NCI-H82 treated with DMSO at 0.1 percent for 48 hours (cell line): ENCODE results near the gene WNT3A.
"Not testable (repeated sequence)": the region's sequence is repeated elsewhere in the genome, so short reads cannot be mapped to it uniquely, and the experiment has no call there.

Source experiments
- DNase-seq: peaks from one replicate; lab custom pipeline; 2025; ENCODE audit not compliant: unreplicated experiment; lab: John Stamatoyannopoulos, UW

WNT3A gene

GRCh38 chr1:228006786-228007048 lies at the start of gene WNT3A:
Gene WNT3A, plus strand, starts transcription at chr1:228006998. Its CDS starts 131 bp downstream, at chr1:228007129.
- no peak for DNase-seq

GRCh38 chr1:227958617-227959324 lies 48.0 kb upstream of the WNT3A start:
- no peak for DNase-seq

- DNase-seq: no peak
Measured at GRCh38 chr1:227959325-227959860, 47.4 kb upstream of the WNT3A start.

- DNase-seq: no peak
Measured at GRCh38 chr1:227961651-227962466, 44.9 kb upstream of the WNT3A start.

GRCh38 chr1:227966733-227967132 lies 40.1 kb upstream of the WNT3A start:
- not testable (repeated sequence) for DNase-seq

- DNase-seq: not testable (repeated sequence)
Measured at GRCh38 chr1:227967815-227968214, 39.0 kb upstream of the WNT3A start.

- DNase-seq: not testable (repeated sequence)
Measured at GRCh38 chr1:227970076-227970995, 36.5 kb upstream of the WNT3A start.

- DNase-seq: not testable (repeated sequence)
Measured at GRCh38 chr1:227971216-227971615, 35.6 kb upstream of the WNT3A start.

- not testable (repeated sequence) for DNase-seq
Measured at GRCh38 chr1:227971643-227972282, 35.0 kb upstream of the WNT3A start.

GRCh38 chr1:227972283-227972679 lies 34.5 kb upstream of the WNT3A start:
- not testable (repeated sequence) for DNase-seq

GRCh38 chr1:227972843-227973374 lies 33.9 kb upstream of the WNT3A start:
- not testable (repeated sequence) for DNase-seq

GRCh38 chr1:227973724-227974288 lies 33.0 kb upstream of the WNT3A start:
- DNase-seq: not testable (repeated sequence)

GRCh38 chr1:227975583-227976283 lies 31.1 kb upstream of the WNT3A start:
- DNase-seq: not testable (repeated sequence)

GRCh38 chr1:227987181-227987580 lies 19.6 kb upstream of the WNT3A start:
- no peak for DNase-seq

- no peak for DNase-seq
Measured at GRCh38 chr1:227994632-227995300, 12.0 kb upstream of the WNT3A start.

- no peak for DNase-seq
Measured at GRCh38 chr1:227996187-227996950, 10.4 kb upstream of the WNT3A start.

GRCh38 chr1:227998374-227999055 lies 8.3 kb upstream of the WNT3A start:
- no peak for DNase-seq
